ENCODE results near the gene NAV2. TPM values are rescaled to one million over a fixed set of nuclear protein-coding genes. Genes with fewer than 3 reads are reported as not detected.
A peak's percentile ranks its signal among the peaks of the same experiment; 100 is the strongest.

NAV2 gene
- total RNA-seq, 1 donor from 2014 or later = 9.6 TPM

DNA sequence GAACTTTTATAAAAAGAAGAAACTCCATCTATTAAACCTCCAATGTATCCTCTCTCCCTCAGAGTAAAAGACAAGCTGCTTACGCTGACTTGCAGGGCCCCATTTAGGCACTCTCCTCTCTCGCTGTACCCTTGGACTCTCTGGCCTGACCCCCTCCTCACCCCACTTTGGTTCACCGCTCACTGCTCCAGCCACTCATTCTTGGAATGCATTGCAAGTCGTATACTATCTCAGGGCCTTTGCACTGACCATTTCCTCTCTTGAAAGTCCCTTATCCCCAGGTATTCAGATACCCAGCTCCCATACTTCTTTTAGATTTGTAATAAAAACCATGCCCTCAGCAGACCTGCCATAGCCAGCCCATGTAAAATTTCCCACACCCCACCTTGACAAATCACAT is 308.1 kb downstream of the NAV2 start:
- no peak overlapping the region for H2AFZ ChIP-seq (replicated peaks)
- Mint-ChIP-seq H3K27ac (no peak overlapping the region), H3K27me3 (ENCODE audit: insufficient read depth, low read depth) (peaks cover 12% of the 10 kb centered on the region), H3K4me1 (peaks cover 40% of the 10 kb centered on the region), H3K9me3 (no peaks in the 10 kb centered on the region), H3K4me3 (no peak overlapping the region), H3K36me3 (peaks cover 5% of the 10 kb centered on the region)
- H3K4me1 ChIP-seq = peaks cover 64% of the 10 kb centered on the region
- H3K27ac ChIP-seq = peak overlapping the region; percentile 93
- no peak overlapping the region for H3K9ac ChIP-seq
- no peaks in the 10 kb centered on the region for H3K9me3 ChIP-seq (ENCODE audit: low read depth)
- H3K36me3 ChIP-seq = no peaks in the 10 kb centered on the region
- peaks cover 20% of the 10 kb centered on the region for H3K79me2 ChIP-seq (ENCODE audit: low read depth)
- H3K4me3 ChIP-seq = no peak overlapping the region
- TF ChIP-seq, protein P1, sequence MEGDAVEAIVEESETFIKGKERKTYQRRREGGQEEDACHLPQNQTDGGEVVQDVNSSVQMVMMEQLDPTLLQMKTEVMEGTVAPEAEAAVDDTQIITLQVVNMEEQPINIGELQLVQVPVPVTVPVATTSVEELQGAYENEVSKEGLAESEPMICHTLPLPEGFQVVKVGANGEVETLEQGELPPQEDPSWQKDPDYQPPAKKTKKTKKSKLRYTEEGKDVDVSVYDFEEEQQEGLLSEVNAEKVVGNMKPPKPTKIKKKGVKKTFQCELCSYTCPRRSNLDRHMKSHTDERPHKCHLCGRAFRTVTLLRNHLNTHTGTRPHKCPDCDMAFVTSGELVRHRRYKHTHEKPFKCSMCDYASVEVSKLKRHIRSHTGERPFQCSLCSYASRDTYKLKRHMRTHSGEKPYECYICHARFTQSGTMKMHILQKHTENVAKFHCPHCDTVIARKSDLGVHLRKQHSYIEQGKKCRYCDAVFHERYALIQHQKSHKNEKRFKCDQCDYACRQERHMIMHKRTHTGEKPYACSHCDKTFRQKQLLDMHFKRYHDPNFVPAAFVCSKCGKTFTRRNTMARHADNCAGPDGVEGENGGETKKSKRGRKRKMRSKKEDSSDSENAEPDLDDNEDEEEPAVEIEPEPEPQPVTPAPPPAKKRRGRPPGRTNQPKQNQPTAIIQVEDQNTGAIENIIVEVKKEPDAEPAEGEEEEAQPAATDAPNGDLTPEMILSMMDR (IDR thresholded peaks at IDR 0.05) = no peak
- TF ChIP-seq EZH2phosphoT487 (IDR thresholded peaks at IDR 0.05) (no peak), EZH2 (IDR thresholded peaks at IDR 0.05) (no peak)
- peaks cover 21% of the 10 kb centered on the region for H4K20me1 ChIP-seq (ENCODE audit: low read depth)
- DNase-seq (ENCODE audit: low spot score) = no peak
- peaks cover 66% of the 10 kb centered on the region for H3F3A ChIP-seq (ENCODE audit: low read depth)
- H3K27me3 ChIP-seq = no peaks in the 10 kb centered on the region
- peak overlapping the region; percentile 85 for H3K4me2 ChIP-seq

DNA sequence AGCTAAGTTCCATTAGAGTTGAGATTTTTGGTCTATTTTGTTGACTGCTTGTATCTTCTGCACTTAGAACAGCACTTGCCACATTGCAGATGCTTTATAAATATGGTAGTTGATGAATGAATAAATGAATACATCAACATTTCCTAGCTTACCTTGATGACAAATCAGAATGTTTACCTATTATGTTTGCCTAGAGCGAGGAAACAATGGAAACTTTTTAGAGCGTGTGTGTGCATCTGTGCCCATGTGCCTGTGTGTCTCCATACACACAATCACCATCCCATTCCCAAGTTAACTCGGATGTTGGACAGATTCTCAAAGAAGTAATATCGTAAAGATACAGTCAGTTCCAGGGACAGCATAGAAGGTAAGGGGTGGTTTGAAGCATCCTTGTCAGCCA is 308.6 kb downstream of the NAV2 start:
- Histone ChIP-seq H3K27ac (peak overlapping the region; percentile 93), H2AFZ (replicated peaks) (no peak overlapping the region), H3K36me3 (no peaks in the 10 kb centered on the region), H3K27me3 (no peaks in the 10 kb centered on the region), H3K79me2 (ENCODE audit: low read depth) (peaks cover 25% of the 10 kb centered on the region), H4K20me1 (ENCODE audit: low read depth) (peaks cover 25% of the 10 kb centered on the region), H3K4me2 (peak overlapping the region; percentile 85), H3K9me3 (ENCODE audit: low read depth) (no peaks in the 10 kb centered on the region), H3F3A (ENCODE audit: low read depth) (peaks cover 70% of the 10 kb centered on the region), H3K4me3 (peak overlapping the region; percentile 50), H3K4me1 (peaks cover 66% of the 10 kb centered on the region), H3K9ac (no peak overlapping the region)
- H3K27me3 Mint-ChIP-seq (ENCODE audit: insufficient read depth, low read depth) = peaks cover 12% of the 10 kb centered on the region
- no peak overlapping the region for H3K27ac Mint-ChIP-seq
- no peaks in the 10 kb centered on the region for H3K9me3 Mint-ChIP-seq
- no peak for DNase-seq (ENCODE audit: low spot score)
- H3K36me3 Mint-ChIP-seq = peaks cover 3% of the 10 kb centered on the region
- peaks cover 40% of the 10 kb centered on the region for H3K4me1 Mint-ChIP-seq
- peak overlapping the region; percentile 42 for H3K4me3 Mint-ChIP-seq
- TF ChIP-seq EZH2 (IDR thresholded peaks at IDR 0.05) = no peak
- no peak for TF ChIP-seq EZH2phosphoT487 (IDR thresholded peaks at IDR 0.05)
- TF ChIP-seq, protein P1 (IDR thresholded peaks at IDR 0.05) = no peak

DNA sequence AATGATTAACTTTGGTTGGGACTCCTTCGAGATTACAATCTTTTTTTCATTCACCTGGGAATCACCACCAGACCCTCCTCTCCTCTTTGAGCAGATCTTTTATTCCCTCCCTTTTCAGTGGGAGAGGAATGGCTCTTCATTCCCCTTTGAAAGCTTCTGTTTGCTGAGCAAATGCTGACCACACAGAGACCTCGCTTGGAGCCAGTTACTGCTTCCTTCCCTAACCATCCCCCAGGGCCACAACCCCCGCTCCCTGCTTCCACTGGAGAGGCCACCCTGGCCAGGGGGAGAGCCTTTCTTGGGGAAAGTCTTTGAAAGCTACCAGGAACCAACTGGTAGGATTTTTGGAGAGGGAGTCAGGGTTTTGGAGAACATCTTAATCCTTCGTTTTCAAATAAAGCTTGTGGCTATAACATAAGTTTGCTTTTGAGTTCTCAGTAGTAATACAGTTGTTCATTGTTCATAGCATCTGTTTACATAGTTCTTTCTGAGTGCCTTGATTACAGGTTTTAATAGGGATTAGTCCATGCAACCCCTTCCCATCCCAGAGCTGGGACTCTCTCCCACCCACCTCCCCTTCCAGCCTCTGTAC is 309.2 kb downstream of the NAV2 start:
- Histone ChIP-seq H3K36me3 (no peaks in the 10 kb centered on the region), H4K20me1 (ENCODE audit: low read depth) (peaks cover 30% of the 10 kb centered on the region), H3K4me3 (peak overlapping the region; percentile 50), H3K9ac (no peak overlapping the region), H3K27me3 (no peaks in the 10 kb centered on the region), H2AFZ (replicated peaks) (peak overlapping the region; percentile 19), H3K4me1 (peaks cover 67% of the 10 kb centered on the region), H3K9me3 (ENCODE audit: low read depth) (no peaks in the 10 kb centered on the region), H3K79me2 (ENCODE audit: low read depth) (peaks cover 32% of the 10 kb centered on the region), H3K4me2 (peak overlapping the region; percentile 85), H3K27ac (peak overlapping the region; percentile 93), H3F3A (ENCODE audit: low read depth) (peaks cover 74% of the 10 kb centered on the region)
- Mint-ChIP-seq H3K9me3 (no peaks in the 10 kb centered on the region), H3K36me3 (peaks cover 3% of the 10 kb centered on the region), H3K4me1 (peaks cover 44% of the 10 kb centered on the region), H3K4me3 (peak overlapping the region; percentile 88), H3K27me3 (ENCODE audit: insufficient read depth, low read depth) (peaks cover 17% of the 10 kb centered on the region), H3K27ac (peak overlapping the region; percentile 67)
- TF ChIP-seq, protein P1 (IDR thresholded peaks at IDR 0.05) = no peak
- TF ChIP-seq EZH2 (IDR thresholded peaks at IDR 0.05) (no peak), EZH2phosphoT487 (IDR thresholded peaks at IDR 0.05) (no peak)
- peak; percentile 76 for DNase-seq (ENCODE audit: low spot score)

Data from neural progenitor cell (in vitro differentiated cells).